Ovary (tissue), 9 donors: ENCODE data around the gene LRRC72. TPM values are rescaled to one million over a fixed set of nuclear protein-coding genes. Genes with fewer than 3 reads are reported as not detected.
"Not testable (repeated sequence)": the region's sequence is repeated elsewhere in the genome, so short reads cannot be mapped to it uniquely, and the experiment has no call there.

Experiments
- DNase-seq, 5 donors: peaks; one replicate each; pipeline ENCODE4 v3.0.0-alpha.2; 2019 to 2020
- H3K27ac ChIP-seq, 2 donors: fragments of 200-600 bp; one replicate each; pipeline versions ENCODE4 v1.5.1 to v1.8.0; 2019 to 2022
- H3K27me3 ChIP-seq: fragments of 200-600 bp; one replicate; pipeline ENCODE4 v1.8.0; 2022
- H3K36me3 ChIP-seq: fragments of 200-600 bp; sonication (generic); one replicate; pipeline ENCODE4 v1.5.1; 2019
- H3K4me1 ChIP-seq: one replicate; pipeline ENCODE4 v1.8.1; 2013; ENCODE audit warnings: mild to moderate bottlenecking, moderate library complexity; ENCODE audit not compliant: insufficient read depth
- H3K4me3 ChIP-seq: fragments of 200-600 bp; sonication (generic); one replicate; pipeline ENCODE4 v1.5.1; 2017
- H3K9me3 ChIP-seq, 2 donors: fragments of 200-600 bp in 1 of 2; sonication (generic) in 1 of 2; one replicate each; pipeline versions ENCODE4 v1.5.1 to v1.8.1; 2013 to 2019; ENCODE audit warnings: mild to moderate bottlenecking in 1 of 2, moderate library complexity in 1 of 2
- EP300 ChIP-seq: sonication (generic); formaldehyde crosslinking; IDR thresholded peaks from one replicate; pipeline ENCODE4 v1.6.1; 2017; ENCODE audit warnings: antibody characterized with exemption
- POLR2A ChIP-seq: fragments of 450-650 bp; IDR thresholded peaks from one replicate; pipeline ENCODE4 v1.6.1; 2017; ENCODE audit warnings: antibody characterized with exemption, mild to moderate bottlenecking, moderate library complexity
- whole genome bisulfite sequencing, 3 donors: extraction: QIAGEN DNeasy Blood & Tissue Kit in 1 of 3; methylation state at CpG; one replicate each; pipeline versions ENCODE4 v1.1.5 to v1.1.7; 2013 to 2017; 5-methylcytosine and 5-hydroxymethylcytosine counted together
- intact Hi-C, 4 donors: fragments of 100-400 bp; cut with DNase I; formaldehyde crosslinking; loops; one replicate each; pipeline versions ENCODE4 v1.11.0 to v1.15.1; 2022 to 2023
- polyA plus RNA-seq, 2 donors: library from polyadenylated mRNA; stranded (reverse); fragments of 200-250 nt in 1 of 2; fragments of 350-450 nt in 1 of 2; fragmentation: Illumina TruSeq in 1 of 2; extraction: RNeasy Lipid Tissue Mini Kit (QIAGEN cat#74804) in 1 of 2; gene quantifications; one replicate each; pipeline ENCODE4 v1.2.3, GENCODE V29; 2013 to 2014
- total RNA-seq, 7 donors: library from RNA; depleted of rRNA in 2 of 7; stranded (reverse); fragments of >200 nt in 2 of 7; fragmentation: NEBNext Ultra II Directional in 3 of 7; extraction: Animal tissue kit (Norgen Biotek cat#: 25700) in 3 of 7; gene quantifications; one replicate each; pipeline versions ENCODE4 v1.1.0 to v1.2.4, GENCODE V29; 2016 to 2023
- TF ChIP-seq, protein P1 (sequence below), 3 donors: fragments of 450-650 bp in 2 of 3; fragments of 200-600 bp in 1 of 3; IDR thresholded peaks; one replicate each; pipeline versions ENCODE4 v1.5.1 to v1.8.0; 2016 to 2022; ENCODE audit warnings: antibody characterized with exemption in 3 of 3, mild to moderate bottlenecking in 1 of 3
- donor health status: DM: no; HTN: no; CAD: no; lungs with moderate emphysema.
- donor health status: DM: no; HTN: no; CAD: no.
- donor health status: Bipolar disorder and iron deficiency.
- donor health status: DM: yes; HTN: yes; CAD: no.
- donor health status: DM: no; HTN: no; CAD: no.
- donor health status: DM: yes; HTN: yes; CAD: no.

Gene LRRC72
- total and polyA plus RNA-seq, 9 donors = not detected

GRCh38 chr7:16515785-16516685 is 10.6 kb upstream of the LRRC72 start:
- intact Hi-C loops = no loop called here
- Histone ChIP-seq H3K27me3 (no peaks in the 10 kb centered on the region), H3K4me3 (no peak overlapping the region), H3K27ac (no peak overlapping the region), H3K36me3 (no peaks in the 10 kb centered on the region), H3K4me1 (no peaks in the 10 kb centered on the region), H3K9me3 (no peaks in the 10 kb centered on the region)
- TF ChIP-seq EP300 (no peak), POLR2A (no peak)
- TF ChIP-seq, protein P1, sequence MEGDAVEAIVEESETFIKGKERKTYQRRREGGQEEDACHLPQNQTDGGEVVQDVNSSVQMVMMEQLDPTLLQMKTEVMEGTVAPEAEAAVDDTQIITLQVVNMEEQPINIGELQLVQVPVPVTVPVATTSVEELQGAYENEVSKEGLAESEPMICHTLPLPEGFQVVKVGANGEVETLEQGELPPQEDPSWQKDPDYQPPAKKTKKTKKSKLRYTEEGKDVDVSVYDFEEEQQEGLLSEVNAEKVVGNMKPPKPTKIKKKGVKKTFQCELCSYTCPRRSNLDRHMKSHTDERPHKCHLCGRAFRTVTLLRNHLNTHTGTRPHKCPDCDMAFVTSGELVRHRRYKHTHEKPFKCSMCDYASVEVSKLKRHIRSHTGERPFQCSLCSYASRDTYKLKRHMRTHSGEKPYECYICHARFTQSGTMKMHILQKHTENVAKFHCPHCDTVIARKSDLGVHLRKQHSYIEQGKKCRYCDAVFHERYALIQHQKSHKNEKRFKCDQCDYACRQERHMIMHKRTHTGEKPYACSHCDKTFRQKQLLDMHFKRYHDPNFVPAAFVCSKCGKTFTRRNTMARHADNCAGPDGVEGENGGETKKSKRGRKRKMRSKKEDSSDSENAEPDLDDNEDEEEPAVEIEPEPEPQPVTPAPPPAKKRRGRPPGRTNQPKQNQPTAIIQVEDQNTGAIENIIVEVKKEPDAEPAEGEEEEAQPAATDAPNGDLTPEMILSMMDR (IDR thresholded peaks at IDR 0.05) = no peak
- 91 to 95% (median 94%) methylated on average over 2 of the region's 2 CpGs for WGBS, 3 donors
- no peak for DNase-seq

- intact Hi-C loops, H3K27me3 ChIP-seq, H3K27ac ChIP-seq, H3K36me3 ChIP-seq, DNase-seq, H3K4me1 ChIP-seq, H3K4me3 ChIP-seq, H3K9me3 ChIP-seq: not testable (repeated sequence)
- 97 to 98% (median 98%) methylated on average over 2 of the region's 2 CpGs for WGBS, 3 donors
Observed at GRCh38 chr7:16519985-16520384, 6.6 kb upstream of the LRRC72 start.

DNA sequence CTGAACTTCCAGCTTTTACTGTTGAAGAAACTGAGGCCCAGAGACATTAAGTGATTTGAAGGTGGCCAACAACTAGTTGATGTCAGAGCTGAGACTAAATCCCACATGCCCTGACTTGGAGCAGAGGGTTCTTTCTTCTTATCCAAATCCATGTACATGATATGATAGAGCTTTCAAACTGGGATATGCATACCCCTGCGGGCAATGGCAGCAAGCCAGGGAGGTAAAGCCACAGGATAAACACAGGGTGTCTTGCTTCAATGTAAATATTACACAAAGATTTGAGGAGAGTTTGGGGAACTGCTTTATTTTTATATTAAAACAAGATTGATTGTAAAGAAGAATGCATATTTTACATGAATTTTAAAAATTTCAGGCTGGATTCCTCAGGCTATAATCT is 2.3 kb upstream of the LRRC72 start:
- TF ChIP-seq, protein P1 (IDR thresholded peaks at IDR 0.05) = no peak
- no peak for TF ChIP-seq EP300
- no peak for TF ChIP-seq POLR2A
- 45 to 76% (median 48%) methylated on average over 1 of the region's 1 CpG for WGBS, 3 donors

DNA sequence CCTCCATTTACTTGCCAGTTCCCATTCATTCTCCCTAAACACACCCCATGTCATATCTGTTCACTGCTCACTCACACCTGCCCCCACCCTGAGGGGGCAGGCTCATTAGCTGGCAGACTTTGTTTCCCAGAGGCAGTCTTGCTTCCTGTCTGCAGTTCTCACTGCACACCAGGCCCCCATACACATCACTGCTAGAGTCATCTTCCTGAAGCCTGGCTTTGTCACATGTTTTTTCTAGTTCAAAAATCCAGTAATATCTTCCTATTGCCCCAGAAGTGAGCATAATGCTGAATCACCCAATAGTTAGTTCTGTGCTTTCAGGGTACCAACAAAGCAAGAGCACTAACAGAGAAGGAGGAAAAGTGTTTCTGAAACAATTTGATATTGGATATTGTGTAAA is 1.9 kb downstream of the LRRC72 start:
- TF ChIP-seq POLR2A (no peak), EP300 (no peak)
- TF ChIP-seq, protein P1 (IDR thresholded peaks at IDR 0.05) = no peak
- DNase-seq = no peak
- no peaks in the 10 kb centered on the region for H3K4me1 ChIP-seq
- H3K4me3 ChIP-seq = no peak overlapping the region
- H3K9me3 ChIP-seq = no peaks in the 10 kb centered on the region
- no peak overlapping the region for H3K27ac ChIP-seq
- intact Hi-C loops = no loop called here
- H3K27me3 ChIP-seq = no peaks in the 10 kb centered on the region
- H3K36me3 ChIP-seq = no peaks in the 10 kb centered on the region

More for the DNA sequence above, 2.3 kb upstream of the LRRC72 start:
- Histone ChIP-seq H3K4me3 (no peak overlapping the region), H3K4me1 (no peaks in the 10 kb centered on the region), H3K36me3 (no peaks in the 10 kb centered on the region), H3K27me3 (no peaks in the 10 kb centered on the region), H3K9me3 (no peaks in the 10 kb centered on the region), H3K27ac (no peak overlapping the region)
- intact Hi-C loops = no loop called here
- no peak for DNase-seq

GRCh38 chr7:16529697-16530096 is 3.1 kb downstream of the LRRC72 start:
- no peak for TF ChIP-seq POLR2A
- TF ChIP-seq, protein P1 (IDR thresholded peaks at IDR 0.05) = no peak
- Histone ChIP-seq H3K27me3 (no peaks in the 10 kb centered on the region), H3K36me3 (no peaks in the 10 kb centered on the region), H3K4me1 (no peaks in the 10 kb centered on the region), H3K27ac (no peak overlapping the region), H3K4me3 (no peak overlapping the region), H3K9me3 (no peaks in the 10 kb centered on the region)
- intact Hi-C loops = no loop called here
- 92 to 98% (median 96%) methylated on average over 1 of the region's 1 CpG for WGBS, 3 donors
- no peak for DNase-seq
